ENCODE results near the gene CTCF. TPM values are rescaled to one million over a fixed set of nuclear protein-coding genes. Genes with fewer than 3 reads are reported as not detected.

The CTCF gene
- total RNA-seq, 1 donor from 2014 or later, result 45.0 TPM

DNA sequence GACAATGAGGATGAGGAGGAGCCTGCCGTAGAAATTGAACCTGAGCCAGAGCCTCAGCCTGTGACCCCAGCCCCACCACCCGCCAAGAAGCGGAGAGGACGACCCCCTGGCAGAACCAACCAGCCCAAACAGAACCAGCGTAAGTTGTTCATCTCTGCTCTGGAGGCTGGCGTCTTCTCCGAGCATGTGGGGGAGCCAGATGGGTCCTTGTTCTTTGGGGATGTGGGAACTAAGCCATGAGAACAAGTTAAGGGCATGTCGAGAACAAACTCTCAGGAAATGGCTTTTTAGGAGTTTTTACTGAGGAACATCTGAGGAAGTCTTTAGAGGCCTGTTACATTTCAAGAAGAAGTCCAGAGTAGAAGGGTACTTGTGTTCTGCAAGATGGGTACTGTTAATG lies 74.4 kb downstream of the CTCF start:
- no peak overlapping the region for H3K4me3 ChIP-seq (ENCODE audit: low read depth, low read length)
- H3K27me3 ChIP-seq (ENCODE audit: control insufficient read depth, insufficient read depth, low read length), result no peaks in the 10 kb centered on the region
- DNase-seq (ENCODE audit: low read depth), result no peak
- no peaks in the 10 kb centered on the region for H3K36me3 ChIP-seq (ENCODE audit: control insufficient read depth, insufficient read depth, low read length)
- TF ChIP-seq, protein P1, sequence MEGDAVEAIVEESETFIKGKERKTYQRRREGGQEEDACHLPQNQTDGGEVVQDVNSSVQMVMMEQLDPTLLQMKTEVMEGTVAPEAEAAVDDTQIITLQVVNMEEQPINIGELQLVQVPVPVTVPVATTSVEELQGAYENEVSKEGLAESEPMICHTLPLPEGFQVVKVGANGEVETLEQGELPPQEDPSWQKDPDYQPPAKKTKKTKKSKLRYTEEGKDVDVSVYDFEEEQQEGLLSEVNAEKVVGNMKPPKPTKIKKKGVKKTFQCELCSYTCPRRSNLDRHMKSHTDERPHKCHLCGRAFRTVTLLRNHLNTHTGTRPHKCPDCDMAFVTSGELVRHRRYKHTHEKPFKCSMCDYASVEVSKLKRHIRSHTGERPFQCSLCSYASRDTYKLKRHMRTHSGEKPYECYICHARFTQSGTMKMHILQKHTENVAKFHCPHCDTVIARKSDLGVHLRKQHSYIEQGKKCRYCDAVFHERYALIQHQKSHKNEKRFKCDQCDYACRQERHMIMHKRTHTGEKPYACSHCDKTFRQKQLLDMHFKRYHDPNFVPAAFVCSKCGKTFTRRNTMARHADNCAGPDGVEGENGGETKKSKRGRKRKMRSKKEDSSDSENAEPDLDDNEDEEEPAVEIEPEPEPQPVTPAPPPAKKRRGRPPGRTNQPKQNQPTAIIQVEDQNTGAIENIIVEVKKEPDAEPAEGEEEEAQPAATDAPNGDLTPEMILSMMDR (IDR thresholded peaks at IDR 0.05; ENCODE audit: insufficient read depth, low read length, poor library complexity, severe bottlenecking), result no peak

- TF ChIP-seq, protein P1 (IDR thresholded peaks at IDR 0.05; ENCODE audit: insufficient read depth, low read length, poor library complexity, severe bottlenecking), result no peak
- no peak for DNase-seq (ENCODE audit: low read depth)
- H3K36me3 ChIP-seq (ENCODE audit: control insufficient read depth, insufficient read depth, low read length), result no peaks in the 10 kb centered on the region
- no peak overlapping the region for H3K4me3 ChIP-seq (ENCODE audit: low read depth, low read length)
- H3K27me3 ChIP-seq (ENCODE audit: control insufficient read depth, insufficient read depth, low read length), result no peaks in the 10 kb centered on the region
Measured at GRCh38 chr16:67637625-67638024, 75.3 kb downstream of the CTCF start.

DNA sequence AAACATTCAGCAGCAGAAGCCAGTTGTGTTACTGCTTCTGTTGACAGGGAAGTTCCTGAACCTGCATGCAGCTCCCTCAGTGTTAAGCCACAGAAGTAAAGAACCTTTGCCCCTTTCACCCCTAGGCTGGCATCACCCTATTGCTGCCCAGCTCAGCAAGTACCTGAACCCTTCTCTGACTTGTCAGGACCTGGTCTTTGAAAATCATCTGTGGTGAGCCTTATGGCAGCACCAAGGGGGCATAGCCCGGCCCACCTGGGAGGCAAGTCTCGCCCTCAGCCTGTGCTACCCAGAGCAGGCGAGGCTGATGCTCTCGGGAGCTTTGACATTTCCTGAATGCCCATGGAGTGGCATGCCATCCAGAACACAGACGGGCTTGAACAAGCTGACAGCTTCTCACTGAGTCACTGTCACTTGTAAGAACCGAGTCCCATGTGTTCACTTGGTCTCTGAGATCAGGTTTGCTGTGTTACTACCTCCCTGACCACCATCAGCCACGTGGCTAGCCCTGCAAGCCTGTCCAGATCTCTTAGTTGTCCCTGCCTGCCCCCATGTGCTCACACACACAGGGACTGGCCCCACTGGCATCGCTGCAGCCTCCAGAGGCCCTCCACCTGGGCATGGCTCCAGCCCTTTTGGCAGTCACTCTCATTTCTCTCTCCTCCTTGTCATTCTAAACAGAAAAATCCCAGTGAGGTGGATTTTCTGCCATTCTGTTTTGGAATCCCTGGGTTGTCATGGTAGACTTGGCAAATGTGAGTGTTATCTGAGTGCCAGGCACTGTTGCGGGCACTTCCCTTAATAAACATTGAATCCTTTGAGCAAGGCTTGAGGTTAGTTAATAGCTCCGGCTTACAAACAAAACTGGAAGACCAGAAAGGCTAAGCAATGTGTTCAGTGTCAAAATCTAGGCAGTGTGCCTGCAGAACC lies 79.7 kb downstream of the CTCF start:
- Histone ChIP-seq H3K27me3 (ENCODE audit: control insufficient read depth, insufficient read depth, low read length) (peaks cover 23% of the 10 kb centered on the region), H3K4me3 (ENCODE audit: low read depth, low read length) (no peak overlapping the region), H3K36me3 (ENCODE audit: control insufficient read depth, insufficient read depth, low read length) (no peaks in the 10 kb centered on the region)
- DNase-seq (ENCODE audit: low read depth), result no peak
- TF ChIP-seq, protein P1 (IDR thresholded peaks at IDR 0.05; ENCODE audit: insufficient read depth, low read length, poor library complexity, severe bottlenecking), result no peak

DNA sequence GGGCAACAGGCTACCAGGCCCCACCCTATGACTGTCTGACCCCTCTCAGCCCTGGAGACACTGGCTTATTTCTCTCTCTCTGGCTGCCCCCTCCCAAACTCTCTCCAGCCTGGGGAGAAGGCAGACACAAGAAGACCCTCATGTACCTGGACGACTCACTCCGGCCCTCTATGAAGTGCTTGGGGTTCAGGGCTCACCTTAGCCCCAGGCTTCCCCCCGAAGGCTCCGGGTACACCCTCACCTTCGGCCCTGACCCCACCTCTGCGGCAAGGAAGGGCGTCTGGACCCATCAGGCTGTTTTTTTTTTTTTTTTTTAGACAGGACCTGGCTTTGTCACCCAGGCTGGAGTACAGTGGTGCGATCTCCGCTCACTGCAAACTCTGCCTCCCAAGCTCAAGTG lies 81.7 kb downstream of the CTCF start:
- peaks cover 42% of the 10 kb centered on the region for H3K27me3 ChIP-seq (ENCODE audit: control insufficient read depth, insufficient read depth, low read length)
- no peak overlapping the region for H3K4me3 ChIP-seq (ENCODE audit: low read depth, low read length)
- DNase-seq (ENCODE audit: low read depth), result no peak
- TF ChIP-seq, protein P1 (IDR thresholded peaks at IDR 0.05; ENCODE audit: insufficient read depth, low read length, poor library complexity, severe bottlenecking), result no peak
- no peaks in the 10 kb centered on the region for H3K36me3 ChIP-seq (ENCODE audit: control insufficient read depth, insufficient read depth, low read length)

GRCh38 chr16:67645397-67646121 lies 83.2 kb downstream of the CTCF start:
- TF ChIP-seq, protein P1 (IDR thresholded peaks at IDR 0.05; ENCODE audit: insufficient read depth, low read length, poor library complexity, severe bottlenecking), result no peak
- H3K27me3 ChIP-seq (ENCODE audit: control insufficient read depth, insufficient read depth, low read length), result peaks cover 57% of the 10 kb centered on the region
- DNase-seq (ENCODE audit: low read depth), result no peak
- H3K4me3 ChIP-seq (ENCODE audit: low read depth, low read length), result no peak overlapping the region
- no peaks in the 10 kb centered on the region for H3K36me3 ChIP-seq (ENCODE audit: control insufficient read depth, insufficient read depth, low read length)

Measured in kidney epithelial cell (primary cell).